WERI-Rb-1 (cell line): Measurements from ENCODE around the gene COLEC11.

Experiments used
- DNase-seq: peaks from one replicate; pipeline ENCODE4 v3.0.0-alpha.2; 2020
- H3K27ac ChIP-seq: fragments of 250-450 bp; sonication (Bioruptor Pico); 2 replicates; pipeline ENCODE4 v1.5.1; 2020; ENCODE audit warnings: mild to moderate bottlenecking, moderate library complexity
- H3K27me3 ChIP-seq: fragments of 250-450 bp; sonication (Bioruptor Pico); 2 replicates; pipeline ENCODE4 v1.5.1; 2021; ENCODE audit warnings: mild to moderate bottlenecking, low read depth, moderate library complexity; ENCODE audit not compliant: insufficient read depth, severe bottlenecking
- H3K36me3 ChIP-seq: fragments of 250-450 bp; sonication (Bioruptor Pico); 2 replicates; pipeline ENCODE4 v1.5.1; 2020; ENCODE audit warnings: mild to moderate bottlenecking, moderate library complexity
- H3K4me3 ChIP-seq: 2 replicates; pipeline ENCODE4 v1.5.1; 2011; ENCODE audit warnings: low read depth, mild to moderate bottlenecking, control low read depth, low read length
- H3K9me3 ChIP-seq: fragments of 250-450 bp; sonication (Bioruptor Pico); 2 replicates; pipeline ENCODE4 v1.5.1; 2021; ENCODE audit warnings: mild to moderate bottlenecking, moderate library complexity; ENCODE audit not compliant: severe bottlenecking
- CTCF ChIP-seq: IDR thresholded peaks from 2 replicates; pipeline ENCODE4 v1.5.1; 2011; ENCODE audit warnings: low read depth, mild to moderate bottlenecking, control low read depth, inconsistent platforms, low read length

Gene COLEC11

GRCh38 chr2:3637692-3638455, 43.0 kb downstream of the COLEC11 start:
- Histone ChIP-seq H3K27me3 (no peaks in the 10 kb centered on the region), H3K9me3 (no peaks in the 10 kb centered on the region), H3K36me3 (no peaks in the 10 kb centered on the region; the same call in 1 of the 2 replicates), H3K4me3 (no peak overlapping the region), H3K27ac (no peak overlapping the region)
- no peak for DNase-seq
- TF ChIP-seq CTCF: no peak

DNA sequence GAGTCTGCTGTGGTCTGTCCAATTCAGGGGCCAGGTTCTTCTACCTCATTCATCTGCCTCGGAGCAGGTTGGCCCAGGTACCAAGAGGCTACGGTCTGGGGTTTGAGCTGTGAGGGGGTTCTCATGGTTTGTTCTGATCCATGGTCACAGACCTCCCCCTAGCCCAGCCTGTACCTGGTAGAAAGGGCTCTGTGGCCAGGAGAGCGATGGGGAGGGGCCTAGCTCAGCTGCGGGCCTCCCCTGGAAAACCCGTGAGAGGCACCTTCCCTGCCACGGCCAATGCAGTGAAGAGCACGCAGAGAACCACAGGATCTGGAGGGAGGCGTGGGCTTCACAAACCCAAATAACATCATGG, 43.5 kb downstream of the COLEC11 start:
- Histone ChIP-seq H3K36me3 (no peaks in the 10 kb centered on the region; the same call in 1 of the 2 replicates), H3K9me3 (no peaks in the 10 kb centered on the region), H3K4me3 (no peak overlapping the region), H3K27ac (no peak overlapping the region), H3K27me3 (no peaks in the 10 kb centered on the region)
- TF ChIP-seq CTCF: no peak
- no peak for DNase-seq

- TF ChIP-seq CTCF: no peak
- Histone ChIP-seq H3K9me3 (no peaks in the 10 kb centered on the region), H3K27me3 (no peaks in the 10 kb centered on the region), H3K27ac (no peak overlapping the region), H3K36me3 (no peaks in the 10 kb centered on the region; the same call in 1 of the 2 replicates), H3K4me3 (no peak overlapping the region)
- DNase-seq: no peak
Measured at GRCh38 chr2:3639015-3639630, 44.2 kb downstream of the COLEC11 start.

DNA sequence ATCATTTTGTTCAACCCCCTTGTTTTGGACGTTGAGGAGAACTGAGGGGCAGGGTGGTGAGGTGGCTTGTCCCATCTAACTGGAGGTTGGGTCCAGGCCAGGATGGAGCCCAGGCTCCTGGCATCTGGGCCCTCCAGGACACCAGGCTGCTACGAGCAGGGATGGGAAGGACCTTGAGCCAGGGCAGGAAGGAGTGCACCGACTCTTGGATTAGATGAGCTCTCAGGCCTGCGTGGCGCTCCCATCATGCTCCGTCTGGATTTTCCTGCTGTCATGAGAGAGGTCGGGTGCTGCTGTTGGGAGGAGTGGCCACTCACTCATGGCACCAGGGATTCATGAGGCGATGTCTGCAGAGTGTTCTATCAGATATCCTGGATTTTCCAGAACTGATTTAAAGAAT, 44.7 kb downstream of the COLEC11 start:
- no peaks in the 10 kb centered on the region; the same call in 1 of the 2 replicates for H3K36me3 ChIP-seq
- no peaks in the 10 kb centered on the region for H3K9me3 ChIP-seq
- no peak overlapping the region for H3K4me3 ChIP-seq
- no peak overlapping the region for H3K27ac ChIP-seq
- no peak for TF ChIP-seq CTCF
- DNase-seq: no peak
- H3K27me3 ChIP-seq: no peaks in the 10 kb centered on the region

DNA sequence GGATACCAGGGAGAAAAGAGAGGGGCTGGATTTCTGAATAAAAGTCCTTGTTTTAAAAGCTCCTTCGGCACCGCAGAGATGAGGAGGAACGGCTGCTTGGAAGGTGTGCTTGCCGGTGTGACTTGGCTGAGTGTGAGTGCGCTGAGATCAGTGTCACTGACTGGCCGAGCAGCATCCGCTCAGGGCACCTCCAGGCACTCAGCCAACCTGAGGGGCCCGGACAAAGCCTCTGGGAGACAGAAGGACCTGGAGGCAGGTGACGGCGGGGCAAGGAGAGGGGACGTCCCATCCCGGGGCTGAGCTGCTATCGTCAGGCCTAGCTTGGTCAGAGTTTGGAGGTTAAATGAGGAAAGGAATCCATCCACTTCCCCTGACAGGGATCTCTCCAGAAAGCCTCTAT, 46.3 kb downstream of the COLEC11 start:
- TF ChIP-seq CTCF: no peak
- Histone ChIP-seq H3K4me3 (no peak overlapping the region), H3K9me3 (no peaks in the 10 kb centered on the region), H3K27me3 (no peaks in the 10 kb centered on the region), H3K27ac (no peak overlapping the region), H3K36me3 (no peaks in the 10 kb centered on the region; the same call in 1 of the 2 replicates)
- no peak for DNase-seq
